IMR-90 (cell line): ENCODE results near the gene BUB1B.

ENCODE experiments used
- BHLHE40 ChIP-seq: fragments of 150-350 bp; IDR thresholded peaks from 2 replicates; pipeline ENCODE4 v1.6.1; 2016; ENCODE audit warnings: mild to moderate bottlenecking, low read depth, low read length
- CEBPB ChIP-seq: IDR thresholded peaks from 2 replicates; pipeline ENCODE4 v1.6.1; 2012; ENCODE audit warnings: low read depth, low read length, improper control_type of control experiment
- CTCF ChIP-seq: conservative IDR thresholded peaks from 2 replicates; pipeline ENCODE4 v1.5.1; 2012; ENCODE audit warnings: mild to moderate bottlenecking, low read depth, low read length, improper control_type of control experiment
- FOS ChIP-seq: fragments of 150-350 bp; IDR thresholded peaks from 2 replicates; pipeline ENCODE4 v1.6.1; 2016; ENCODE audit warnings: low read depth, low read length
- MXI1 ChIP-seq: IDR thresholded peaks from 2 replicates; pipeline ENCODE4 v1.6.1; 2012; ENCODE audit warnings: low read depth, mild to moderate bottlenecking, low read length, moderate library complexity, borderline replicate concordance
- POLR2A ChIP-seq: IDR thresholded peaks from 2 replicates; pipeline ENCODE4 v1.6.1; 2012; ENCODE audit warnings: mild to moderate bottlenecking, low read depth, low read length
- RAD21 ChIP-seq: IDR thresholded peaks from 2 replicates; pipeline ENCODE4 v1.6.1; 2012; ENCODE audit warnings: low read length, improper control_type of control experiment
- RCOR1 ChIP-seq: IDR thresholded peaks from 2 replicates; pipeline ENCODE4 v1.6.1; 2012; ENCODE audit warnings: mild to moderate bottlenecking, low read length, improper control_type of control experiment; ENCODE audit not compliant: insufficient replicate concordance
- RFX5 ChIP-seq: IDR thresholded peaks from 2 replicates; pipeline ENCODE4 v1.8.0; 2012; ENCODE audit warnings: low read depth, mild to moderate bottlenecking, low read length, moderate library complexity
- USF2 ChIP-seq: fragments of 150-350 bp; IDR thresholded peaks from 2 replicates; pipeline ENCODE4 v1.6.1; 2017; ENCODE audit warnings: mild to moderate bottlenecking, antibody characterized with exemption, low read length, low read depth

GRCh38 chr15:40151991-40152390 lies 8.9 kb upstream of the BUB1B start:
- TF ChIP-seq CTCF = no peak
- no peak for TF ChIP-seq POLR2A
- TF ChIP-seq MXI1 = no peak
- no peak for TF ChIP-seq RCOR1
- TF ChIP-seq CEBPB = no peak
- no peak for TF ChIP-seq RFX5
- TF ChIP-seq FOS = no peak
- no peak for TF ChIP-seq BHLHE40
- TF ChIP-seq USF2 = no peak
- TF ChIP-seq RAD21 = no peak
